GM12878 (cell line): ENCODE results near the gene MUC5AC. TPM values are rescaled to one million over a fixed set of nuclear protein-coding genes. Genes with fewer than 3 reads are reported as not detected.

Experiments used
- ATAC-seq: fragments of 200-7000 bp; cut with Tn5 transposase; 3 replicates; pipeline ENCODE4 v1.9.1; 2020; ENCODE audit warnings: mild to moderate bottlenecking, moderate library complexity
- BruUV-seq: library from RNA; stranded (reverse); fragments of 400-500 nt; replicated peaks from 2 replicates; lab custom pipeline; 2021; lab: Mats Ljungman, UMichigan
- CTCF ChIA-PET: fragments of 300-600 bp; sonication (Branson Sonifier 250); formaldehyde crosslinking; extraction: SDS; loops from one replicate; lab custom pipeline; 2021; ENCODE audit warnings: inconsistent platforms; lab: Yijun Ruan, JAX
- POLR2A ChIA-PET: fragments of 350-600 bp; formaldehyde crosslinking; extraction: SDS; loops from one replicate; lab custom pipeline; 2021; ENCODE audit warnings: inconsistent platforms; lab: Charles Lee
- RAD21 ChIA-PET: fragments of 300-600 bp; sonication (Branson Sonifier 250); formaldehyde crosslinking; loops from one replicate; lab custom pipeline; 2023; ENCODE audit warnings: antibody characterized with exemption; ENCODE audit not compliant: unreplicated experiment; lab: Charles Lee
- SMC1A ChIA-PET: fragments of 300-600 bp; sonication (Branson Sonifier 250); formaldehyde crosslinking; loops from one replicate; lab custom pipeline; 2023; ENCODE audit not compliant: unreplicated experiment, uncharacterized antibody; lab: Charles Lee
- DNase-seq: peaks from one replicate; pipeline ENCODE4 v3.0.0-alpha.2; 2011; ENCODE audit warnings: low read depth, low spot score
- FAIRE-seq: peaks from 3 replicates; lab custom pipeline; 2011; peaks lifted over from hg19 to GRCh38; lab: Jason Lieb, UNC
- H2AFZ ChIP-seq: 2 replicates; pipeline ENCODE4 v1.6.0; 2011; ENCODE audit warnings: low read depth, low read length, control low read depth; ENCODE audit not compliant: control insufficient read depth
- H3K27ac ChIP-seq: 2 replicates; pipeline ENCODE4 v1.5.1; 2011; ENCODE audit warnings: control low read depth; ENCODE audit not compliant: control insufficient read depth, insufficient read depth
- H3K27me3 ChIP-seq, 2 experiments: replicated peaks in 1 of 2; 2 replicates each; pipeline versions ENCODE4 v1.6.0 to v1.6.1; 2011; ENCODE audit warnings: low read length in 1 of 2; ENCODE audit not compliant: control insufficient read depth in 2 of 2, insufficient read depth in 2 of 2
- H3K36me3 ChIP-seq, 2 experiments: 2 replicates each; pipeline ENCODE4 v1.5.1; 2011; ENCODE audit warnings: low read length in 1 of 2; ENCODE audit not compliant: control insufficient read depth in 2 of 2, insufficient read depth in 2 of 2
- H3K4me1 ChIP-seq: 2 replicates; pipeline ENCODE4 v1.6.1; 2011; ENCODE audit warnings: mild to moderate bottlenecking, low read length, moderate library complexity, mixed read lengths; ENCODE audit not compliant: control insufficient read depth, insufficient read depth
- H3K4me2 ChIP-seq: 2 replicates; pipeline ENCODE4 v1.6.0; 2011; ENCODE audit warnings: control low read depth; ENCODE audit not compliant: control insufficient read depth, insufficient read depth
- H3K4me3 ChIP-seq: fragments of 200-600 bp; sonication (generic); 2 replicates; pipeline ENCODE4 v1.5.1; 2016
- H3K79me2 ChIP-seq: 2 replicates; pipeline ENCODE4 v1.6.0; 2011; ENCODE audit warnings: low read length; ENCODE audit not compliant: control insufficient read depth, insufficient read depth
- H3K9ac ChIP-seq: 2 replicates; pipeline ENCODE4 v1.8.0; 2011; ENCODE audit warnings: low read length, control low read depth, mixed read lengths; ENCODE audit not compliant: control insufficient read depth, insufficient read depth
- H3K9me3 ChIP-seq: replicated peaks from 3 replicates; pipeline ENCODE4 v1.5.1; 2011; ENCODE audit warnings: mild to moderate bottlenecking, low read length; ENCODE audit not compliant: control insufficient read depth, insufficient read depth
- H4K20me1 ChIP-seq: 2 replicates; pipeline ENCODE4 v1.6.0; 2011; ENCODE audit not compliant: control insufficient read depth, insufficient read depth
- CHD4 ChIP-seq: fragments of 200-600 bp; sonication (generic); IDR thresholded peaks from 2 replicates; pipeline ENCODE4 v1.6.1; 2016; ENCODE audit warnings: mild to moderate bottlenecking
- DPF2 ChIP-seq: fragments of 450-650 bp; IDR thresholded peaks from 2 replicates; pipeline ENCODE4 v1.6.1; 2017; ENCODE audit warnings: mild to moderate bottlenecking
- HCFC1 ChIP-seq: fragments of 150-350 bp; IDR thresholded peaks from 2 replicates; pipeline ENCODE4 v1.6.1; 2014; ENCODE audit warnings: low read length
- IKZF1 ChIP-seq: fragments of 450-650 bp; conservative IDR thresholded peaks from 2 replicates; pipeline ENCODE4 v1.6.1; 2017; ENCODE audit warnings: antibody characterized with exemption, mild to moderate bottlenecking
- IRF3 ChIP-seq: fragments of 450-650 bp; IDR thresholded peaks from 2 replicates; pipeline ENCODE4 v1.6.1; 2014; ENCODE audit warnings: mild to moderate bottlenecking
- NFXL1 ChIP-seq: fragments of 450-650 bp; IDR thresholded peaks from 2 replicates; pipeline ENCODE4 v1.6.1; 2017; ENCODE audit warnings: antibody characterized with exemption, mild to moderate bottlenecking, borderline replicate concordance
- PBX3 ChIP-seq: IDR thresholded peaks from 2 replicates; pipeline ENCODE4 v1.6.1; 2011; ENCODE audit warnings: mild to moderate bottlenecking, low read depth, low read length, moderate library complexity; ENCODE audit not compliant: insufficient replicate concordance
- PML ChIP-seq: IDR thresholded peaks from 2 replicates; pipeline ENCODE4 v1.6.1; 2012; ENCODE audit warnings: low read length, inconsistent platforms
- RAD51 ChIP-seq: fragments of 450-650 bp; IDR thresholded peaks from 2 replicates; pipeline ENCODE4 v1.6.1; 2016; ENCODE audit warnings: moderate library complexity, mild to moderate bottlenecking, inconsistent platforms
- SIN3A ChIP-seq: IDR thresholded peaks from 2 replicates; pipeline ENCODE4 v1.6.1; 2012; ENCODE audit warnings: low read depth, low read length, improper control_type of control experiment
- SREBF2 ChIP-seq: IDR thresholded peaks from 2 replicates; pipeline ENCODE4 v1.6.1; 2012; ENCODE audit warnings: mild to moderate bottlenecking, low read length
- ZBTB33 ChIP-seq: fragments of 450-650 bp; IDR thresholded peaks from 2 replicates; pipeline ENCODE4 v1.6.1; 2017; ENCODE audit warnings: mild to moderate bottlenecking
- ZZZ3 ChIP-seq: IDR thresholded peaks from 2 replicates; pipeline ENCODE4 v1.6.1; 2011; ENCODE audit warnings: low read depth; ENCODE audit not compliant: control insufficient read depth, insufficient read length
- WGBS: methylation state at CpG from one replicate; pipeline ENCODE4 v1.1.6; 2016; ENCODE audit warnings: low lambda C conversion rate; ENCODE audit not compliant: insufficient replicate concordance, insufficient coverage; ENCODE audit errors: missing lambda C conversion rate; 5-methylcytosine and 5-hydroxymethylcytosine counted together
- in situ Hi-C: fragments of 300-500 bp; cut with MboI; formaldehyde crosslinking; loops from 9 replicates; pipeline ENCODE4 v1.14.3; 2018; ENCODE audit warnings: mixed read lengths
- intact Hi-C: fragments of 100-400 bp; cut with micrococcal nuclease; formaldehyde crosslinking; loops from one replicate; pipeline ENCODE4 v1.14.2; 2022; ENCODE audit not compliant: unreplicated experiment
- polyA plus RNA-seq, 11 experiments: library from polyadenylated mRNA; depleted of rRNA in 4 of 11; unstranded in 6 of 11; stranded (reverse) in 5 of 11; fragments of >200 nt; fragmentation: Nextera tagmentation in 4 of 11; fragmentation: Illumina TruSeq in 1 of 11; extraction: Ambion mirVana in 4 of 11; extraction: Trizol in 1 of 11; gene quantifications; 1 replicate in 1 of 11; 2 replicates in 10 of 11; pipeline versions ENCODE4 v1.2.1 to v1.2.3, GENCODE V29; 2011 to 2016; ENCODE audit warnings: inconsistent platforms in 2 of 11, missing spikeins in 2 of 11, low read depth in 1 of 11
- total RNA-seq, 4 experiments: library from RNA; depleted of rRNA in 3 of 4; stranded (reverse); fragments of >200 nt in 3 of 4; fragmentation: Illumina TruSeq in 1 of 4; extraction: Trizol in 1 of 4; gene quantifications; 2 replicates each; pipeline versions ENCODE4 v1.2.1 to v1.2.3, GENCODE V29; 2013 to 2021

Gene MUC5AC
- total and polyA plus RNA-seq, 10 of the 15 experiments (the other 5 are each of a cell fraction or from before 2014, with no cell fraction given), result under 0.01 to 0.01 TPM; not detected in 8

- H3K79me2 ChIP-seq, result no peaks in the 10 kb centered on the region
- no peaks in the 10 kb centered on the region for H3K27me3 ChIP-seq
- no TSS peak for BruUV-seq
- SMC1A ChIA-PET, result interaction anchor here (1.1 kb wide), 1 partner anchor 458 kb away, joined by 3 read pairs; no protein-coding TSS in a partner anchor
- H3K9ac ChIP-seq, result no peak overlapping the region
- DNase-seq (no peak), ATAC-seq (no peak), FAIRE-seq (no peak)
- no peaks in the 10 kb centered on the region for H3K4me1 ChIP-seq
- H4K20me1 ChIP-seq, result no peaks in the 10 kb centered on the region
- H2AFZ ChIP-seq, result no peak overlapping the region
- H3K27ac ChIP-seq, result no peak overlapping the region
- no peak overlapping the region for H3K4me3 ChIP-seq
- no peak overlapping the region for H3K4me2 ChIP-seq
- intact Hi-C loops (loop anchor here (10.0 kb wide), 1 partner anchor 458 kb away; the partner anchor contains the start of gene DUSP8), in situ Hi-C loops (no loop called here)
- TF ChIP-seq RAD51 (no peak), IRF3 (no peak), SIN3A (no peak), NFXL1 (no peak), ZBTB33 (no peak), DPF2 (no peak), PML (no peak), HCFC1 (no peak), SREBF2 (no peak), PBX3 (no peak), CHD4 (no peak), ZZZ3 (no peak), IKZF1 (no peak)
- H3K9me3 ChIP-seq, result no peaks in the 10 kb centered on the region; the same call in 2 of the 3 replicates
- POLR2A ChIA-PET, result no interaction called here
- 46% methylated on average over 23 of the region's 23 CpGs for WGBS
- H3K36me3 ChIP-seq, result no peaks in the 10 kb centered on the region
- CTCF ChIA-PET, result interaction anchor here (0.6 to 1.3 kb wide), 2 partner anchors 105 to 458 kb away, joined by 3 to 4 read pairs; no protein-coding TSS in a partner anchor
- RAD21 ChIA-PET, result no interaction called here
These were observed 40.9 kb upstream of the MUC5AC start for GRCh38 chr11:1116666-1117390.
